Hepatocyte (in vitro differentiated cells): ENCODE data around the gene ANKEF1.

ENCODE experiments used
- EZH2 ChIP-seq: fragments of 200-600 bp; sonication (generic); IDR thresholded peaks from 2 replicates; pipeline ENCODE4 v1.6.1; 2016; ENCODE audit warnings: antibody characterized with exemption, mild to moderate bottlenecking, borderline replicate concordance
- EZH2phosphoT487 ChIP-seq: fragments of 200-600 bp; sonication (generic); IDR thresholded peaks from one replicate; pipeline ENCODE4 v1.6.1; 2018; ENCODE audit warnings: antibody characterized with exemption, mild to moderate bottlenecking, low read depth, moderate library complexity; ENCODE audit not compliant: unreplicated experiment, severe bottlenecking
- TF ChIP-seq, protein P1 (sequence below): fragments of 200-600 bp; sonication (generic); IDR thresholded peaks from 2 replicates; pipeline ENCODE4 v1.5.1; 2016; ENCODE audit warnings: antibody characterized with exemption, mild to moderate bottlenecking; ENCODE audit not compliant: poor library complexity

GRCh38 chr20:10051185-10051584 lies 16.4 kb downstream of the ANKEF1 start:
- TF ChIP-seq, protein P1, sequence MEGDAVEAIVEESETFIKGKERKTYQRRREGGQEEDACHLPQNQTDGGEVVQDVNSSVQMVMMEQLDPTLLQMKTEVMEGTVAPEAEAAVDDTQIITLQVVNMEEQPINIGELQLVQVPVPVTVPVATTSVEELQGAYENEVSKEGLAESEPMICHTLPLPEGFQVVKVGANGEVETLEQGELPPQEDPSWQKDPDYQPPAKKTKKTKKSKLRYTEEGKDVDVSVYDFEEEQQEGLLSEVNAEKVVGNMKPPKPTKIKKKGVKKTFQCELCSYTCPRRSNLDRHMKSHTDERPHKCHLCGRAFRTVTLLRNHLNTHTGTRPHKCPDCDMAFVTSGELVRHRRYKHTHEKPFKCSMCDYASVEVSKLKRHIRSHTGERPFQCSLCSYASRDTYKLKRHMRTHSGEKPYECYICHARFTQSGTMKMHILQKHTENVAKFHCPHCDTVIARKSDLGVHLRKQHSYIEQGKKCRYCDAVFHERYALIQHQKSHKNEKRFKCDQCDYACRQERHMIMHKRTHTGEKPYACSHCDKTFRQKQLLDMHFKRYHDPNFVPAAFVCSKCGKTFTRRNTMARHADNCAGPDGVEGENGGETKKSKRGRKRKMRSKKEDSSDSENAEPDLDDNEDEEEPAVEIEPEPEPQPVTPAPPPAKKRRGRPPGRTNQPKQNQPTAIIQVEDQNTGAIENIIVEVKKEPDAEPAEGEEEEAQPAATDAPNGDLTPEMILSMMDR, result no peak
- TF ChIP-seq EZH2 (no peak), EZH2phosphoT487 (no peak)
